DMS53 treated with DMSO at 0.1 percent for 48 hours (cell line): ENCODE data around the gene SHC4.
A peak's percentile ranks its signal among the peaks of the same experiment; 100 is the strongest.
"Not testable (repeated sequence)": the region's sequence is repeated elsewhere in the genome, so short reads cannot be mapped to it uniquely, and the experiment has no call there.

Source experiments
- DNase-seq: peaks from one replicate; lab custom pipeline; 2025; ENCODE audit not compliant: unreplicated experiment; lab: John Stamatoyannopoulos, UW

The SHC4 gene

GRCh38 chr15:48802257-48802656 is 161.5 kb downstream of the SHC4 start:
- no peak for DNase-seq

GRCh38 chr15:48800811-48801455 is 162.8 kb downstream of the SHC4 start:
- DNase-seq = peak; percentile 2

GRCh38 chr15:48800245-48800644 is 163.5 kb downstream of the SHC4 start:
- no peak for DNase-seq

- no peak for DNase-seq
Observed at GRCh38 chr15:48798319-48798718, 165.4 kb downstream of the SHC4 start.

GRCh38 chr15:48796930-48797329 is 166.8 kb downstream of the SHC4 start:
- DNase-seq = no peak

- no peak for DNase-seq
Observed at GRCh38 chr15:48796521-48796920, 167.2 kb downstream of the SHC4 start.

- DNase-seq = no peak
Observed at GRCh38 chr15:48795901-48796300, 167.8 kb downstream of the SHC4 start.

- no peak for DNase-seq
Observed at GRCh38 chr15:48794697-48795134, 169.0 kb downstream of the SHC4 start.

GRCh38 chr15:48792408-48792807 is 171.3 kb downstream of the SHC4 start:
- no peak for DNase-seq

- not testable (repeated sequence) for DNase-seq
Observed at GRCh38 chr15:48790466-48791115, 173.1 kb downstream of the SHC4 start.

- no peak for DNase-seq
Observed at GRCh38 chr15:48785712-48786111, 178.0 kb downstream of the SHC4 start.

GRCh38 chr15:48785195-48785594 is 178.5 kb downstream of the SHC4 start:
- DNase-seq = no peak

GRCh38 chr15:48784756-48785155 is 179.0 kb downstream of the SHC4 start:
- DNase-seq = no peak

- DNase-seq = no peak
Observed at GRCh38 chr15:48782911-48783310, 180.8 kb downstream of the SHC4 start.

GRCh38 chr15:48781481-48782081 is 182.1 kb downstream of the SHC4 start:
- no peak for DNase-seq

GRCh38 chr15:48781017-48781416 is 182.7 kb downstream of the SHC4 start:
- no peak for DNase-seq

GRCh38 chr15:48778331-48778730 is 185.4 kb downstream of the SHC4 start:
- no peak for DNase-seq

GRCh38 chr15:48777645-48778330 is 185.9 kb downstream of the SHC4 start:
- no peak for DNase-seq

GRCh38 chr15:48775546-48775945 is 188.2 kb downstream of the SHC4 start:
- no peak for DNase-seq

GRCh38 chr15:48774484-48774883 is 189.2 kb downstream of the SHC4 start:
- DNase-seq = no peak
